ENCODE measurements around the gene DLG5.

DNA sequence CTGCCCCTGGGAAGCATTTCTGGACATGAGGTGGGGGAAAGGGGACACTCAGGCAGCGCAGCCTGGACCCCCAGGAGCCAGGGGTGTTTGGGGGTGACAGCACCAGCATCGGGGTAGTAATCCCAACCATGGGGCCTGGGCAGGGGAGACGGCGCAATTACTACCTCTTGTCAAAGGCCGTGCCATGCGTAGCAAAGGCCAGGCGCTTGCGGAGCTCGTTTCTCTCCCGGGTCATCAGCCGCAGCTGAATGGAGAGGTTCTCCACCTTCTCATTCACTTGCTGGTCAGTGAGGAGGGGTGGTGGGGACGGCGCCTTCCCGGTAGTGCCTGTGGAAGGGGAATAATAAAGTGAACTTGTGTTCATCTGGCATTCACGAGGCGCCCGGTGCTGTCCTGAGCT is 70.0 kb downstream of the DLG5 start:
- TF ChIP-seq CTCF (IDR thresholded peaks at IDR 0.05) (no peak), EZH2 (IDR thresholded peaks at IDR 0.05) (no peak)
